CD1c-positive myeloid dendritic cell (primary cell): Measurements from ENCODE around the gene ZNF621.

Source experiments
- DNase-seq: peaks from one replicate; pipeline ENCODE4 v3.0.0-alpha.2; 2016; ENCODE audit errors: extremely low spot score

The ZNF621 gene

DNA sequence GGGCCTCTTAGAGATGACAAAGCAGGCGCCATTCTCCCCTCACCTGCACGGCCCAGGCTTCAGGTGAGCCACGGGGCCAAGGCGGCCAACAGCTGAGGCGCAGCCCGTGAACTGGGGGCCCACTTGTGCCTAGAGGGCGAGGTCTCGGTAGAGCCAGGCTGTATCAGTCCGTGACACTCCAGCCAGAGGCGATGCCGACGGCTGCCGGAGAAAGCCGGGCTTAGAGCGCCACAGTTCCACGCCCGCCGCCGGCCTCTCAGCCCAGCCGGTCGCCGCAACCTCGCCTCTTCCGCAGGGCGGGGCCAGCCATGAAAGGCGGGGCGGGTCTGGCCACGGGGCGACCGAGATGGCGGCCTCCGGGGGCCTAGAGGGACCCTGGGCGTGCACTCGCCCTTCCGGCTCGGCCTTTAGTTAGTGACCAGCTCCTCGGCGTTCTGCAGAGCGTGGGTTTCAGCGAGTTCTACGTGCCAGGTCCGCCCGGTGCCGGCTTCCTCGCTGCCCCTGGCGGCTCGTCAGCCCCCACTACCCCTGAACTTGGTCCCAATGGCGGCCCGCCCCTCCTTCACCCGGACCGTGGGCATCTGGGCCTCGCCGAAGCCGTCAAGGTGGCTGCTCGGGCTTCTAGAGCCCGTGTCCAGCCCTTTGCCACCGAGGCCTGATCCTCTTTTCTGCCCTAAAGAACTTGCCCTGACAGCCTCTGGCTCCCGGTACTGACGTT lies at the start of gene ZNF621:
Gene ZNF621, plus strand, starts transcription at position 393 of the 718 bp plus-strand sequence. CDS start 881 bp downstream, outside the sequence.
- peak; percentile 92 for DNase-seq

DNA sequence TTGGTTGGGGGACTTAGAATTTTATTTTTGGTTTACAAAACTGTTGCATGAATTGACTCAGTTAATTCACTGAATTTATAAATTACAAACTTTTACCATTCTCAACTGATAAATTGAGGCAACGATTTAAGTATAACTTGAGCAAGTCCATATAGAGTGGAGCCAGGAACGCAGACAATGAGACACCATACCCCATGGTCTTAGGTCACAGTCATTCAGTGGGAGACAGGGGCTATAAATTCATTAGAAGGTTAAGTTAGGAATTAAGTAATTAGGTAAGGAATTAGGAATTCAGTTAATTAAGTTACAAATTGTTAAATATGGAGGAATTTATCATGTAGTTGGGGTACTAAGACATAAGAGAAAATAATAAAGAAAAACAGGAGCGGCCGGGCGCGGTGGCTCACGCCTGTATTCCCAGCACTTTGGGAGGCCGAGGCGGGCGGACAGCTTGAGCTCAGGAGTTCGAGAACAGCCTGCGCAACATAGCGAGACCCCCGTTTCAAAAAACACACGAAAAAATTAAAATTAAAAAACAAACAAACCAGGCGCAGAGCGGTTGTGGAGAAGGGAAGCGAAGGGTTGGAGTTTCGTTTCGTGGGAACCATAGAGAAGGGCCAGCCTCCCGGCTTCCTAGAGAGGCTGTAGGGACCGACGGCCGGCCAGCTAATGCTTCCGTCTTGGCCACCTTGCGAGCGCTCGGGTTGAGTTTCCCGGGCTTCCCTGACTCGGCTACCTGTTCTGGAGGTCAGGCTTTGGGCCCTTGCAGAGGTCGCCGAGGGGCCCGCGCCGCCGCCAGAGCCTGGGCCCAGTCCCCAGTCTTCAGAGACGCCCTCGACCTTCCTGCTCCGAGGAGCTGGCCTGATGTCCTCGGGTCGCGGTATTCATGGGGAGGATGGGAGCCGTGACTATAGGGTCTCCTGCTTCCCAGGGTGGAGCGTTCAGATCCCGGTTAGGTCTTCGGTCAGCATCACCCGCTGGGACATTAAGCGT lies 48.0 kb upstream of the ZNF621 start, which contains the start of gene ZNF619:
Gene ZNF619, plus strand, starts transcription at position 645 of the 993 bp plus-strand sequence. CDS start 858 bp downstream, outside the sequence.
- peak; percentile 86 for DNase-seq

DNA sequence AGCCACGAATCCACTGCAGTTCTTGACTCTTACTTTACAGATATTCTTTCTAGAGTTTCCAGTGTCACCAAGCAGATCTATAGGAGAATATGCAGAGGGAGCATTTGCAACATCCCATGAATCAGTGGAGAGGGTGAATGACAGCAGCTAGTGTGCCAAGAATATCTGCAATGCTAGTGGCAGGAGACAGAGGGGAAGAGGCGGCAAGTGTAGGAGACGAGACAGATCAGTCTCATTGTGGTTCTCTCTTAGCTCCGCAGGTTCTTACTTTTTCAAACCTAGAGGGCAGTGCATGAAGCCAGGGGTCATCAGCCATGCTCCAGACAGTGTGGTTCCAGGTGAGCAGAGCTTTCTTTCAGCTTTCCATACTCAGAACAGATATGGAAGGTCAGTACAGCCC lies 47.1 kb upstream of the ZNF621 start:
- no peak for DNase-seq

DNA sequence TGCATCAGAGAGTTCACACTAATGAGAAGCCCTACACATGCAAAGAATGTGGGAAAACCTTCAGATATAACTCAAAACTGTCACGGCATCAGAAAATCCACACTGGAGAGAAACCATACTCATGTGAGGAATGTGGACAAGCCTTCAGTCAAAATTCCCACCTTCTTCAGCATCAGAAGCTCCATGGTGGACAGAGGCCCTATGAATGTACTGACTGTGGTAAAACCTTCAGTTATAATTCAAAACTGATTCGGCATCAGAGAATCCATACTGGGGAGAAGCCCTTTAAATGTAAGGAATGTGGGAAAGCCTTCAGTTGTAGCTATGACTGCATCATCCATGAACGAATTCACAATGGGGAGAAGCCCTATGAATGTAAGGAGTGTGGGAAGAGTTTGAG lies 37.6 kb upstream of the ZNF621 start:
- no peak for DNase-seq

DNA sequence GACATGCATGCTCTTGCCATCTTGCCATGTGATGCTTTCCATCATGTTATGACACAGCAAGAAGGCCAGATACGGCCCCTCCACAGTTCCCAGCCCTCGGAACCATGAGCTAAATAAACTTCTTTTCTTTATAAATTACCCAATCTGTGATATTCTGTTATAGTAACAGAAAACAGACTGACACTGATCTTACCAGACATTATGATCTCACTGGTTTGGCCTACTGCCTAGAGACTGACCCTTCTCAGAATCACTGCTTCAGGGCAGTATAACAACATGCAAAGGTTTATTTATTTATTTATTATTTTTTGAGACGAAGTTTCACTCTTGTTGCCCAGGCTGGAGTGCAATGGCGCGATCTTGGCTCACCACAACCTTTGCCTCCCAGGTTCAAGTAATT lies 33.8 kb upstream of the ZNF621 start:
- no peak for DNase-seq

DNA sequence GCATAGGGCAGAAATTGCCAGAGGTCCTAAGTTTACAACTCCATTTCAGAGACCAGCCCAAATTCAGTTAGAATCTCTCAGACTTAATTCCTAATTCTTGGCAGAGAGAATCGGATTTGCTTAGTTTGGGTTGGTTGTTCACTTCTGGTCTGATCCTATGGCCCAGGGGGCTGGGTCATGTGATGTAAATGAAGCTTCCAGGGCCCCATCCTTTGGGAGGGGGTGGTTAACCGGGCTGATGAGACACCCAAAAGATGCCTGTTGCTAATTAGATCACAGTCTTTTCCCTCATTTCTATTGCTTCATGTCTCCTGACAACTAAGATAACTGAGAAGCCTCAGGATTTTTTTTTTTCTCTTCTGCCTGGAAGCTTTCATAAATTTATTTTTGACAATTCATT lies 30.1 kb upstream of the ZNF621 start:
- DNase-seq: no peak

DNA sequence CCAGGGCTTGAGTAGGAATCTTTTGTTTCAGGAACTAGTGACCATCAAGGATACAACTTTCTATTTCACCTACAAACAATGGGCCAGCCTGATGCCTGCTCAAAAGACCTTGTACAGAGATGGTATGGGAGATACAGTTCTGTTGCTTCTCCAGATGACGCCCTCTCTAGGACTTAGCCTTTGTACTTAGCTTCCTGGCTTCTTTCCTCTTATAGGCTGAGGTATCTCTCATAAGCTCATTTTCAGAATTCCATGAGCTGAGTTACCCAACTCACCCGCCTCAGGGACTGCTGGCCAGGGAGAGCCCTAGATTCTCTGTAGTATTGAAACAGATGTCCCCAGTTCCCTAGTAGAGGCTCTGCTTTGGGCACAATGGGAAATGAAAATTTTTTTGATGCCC lies 27.5 kb upstream of the ZNF621 start:
- DNase-seq: no peak

DNA sequence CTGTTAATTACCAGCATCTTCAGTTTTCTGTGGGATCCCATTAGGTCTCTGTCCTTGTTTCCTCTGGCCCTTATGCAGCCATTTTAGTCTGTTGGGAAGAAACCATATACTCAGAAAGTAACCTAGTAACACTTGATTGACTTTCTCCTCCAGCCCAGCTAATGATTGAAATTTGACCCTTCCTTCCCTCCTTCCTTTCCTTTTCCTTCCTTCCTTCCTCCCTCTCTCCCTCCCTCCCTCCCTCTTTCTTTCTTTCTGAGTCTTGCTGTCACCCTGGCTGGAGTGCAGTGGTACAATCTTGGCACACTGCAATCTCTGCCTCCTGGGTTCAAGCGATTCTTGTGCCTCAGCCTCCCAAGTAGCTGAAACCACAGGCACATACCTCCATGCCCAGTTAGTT lies 24.8 kb upstream of the ZNF621 start:
- DNase-seq: no peak

DNA sequence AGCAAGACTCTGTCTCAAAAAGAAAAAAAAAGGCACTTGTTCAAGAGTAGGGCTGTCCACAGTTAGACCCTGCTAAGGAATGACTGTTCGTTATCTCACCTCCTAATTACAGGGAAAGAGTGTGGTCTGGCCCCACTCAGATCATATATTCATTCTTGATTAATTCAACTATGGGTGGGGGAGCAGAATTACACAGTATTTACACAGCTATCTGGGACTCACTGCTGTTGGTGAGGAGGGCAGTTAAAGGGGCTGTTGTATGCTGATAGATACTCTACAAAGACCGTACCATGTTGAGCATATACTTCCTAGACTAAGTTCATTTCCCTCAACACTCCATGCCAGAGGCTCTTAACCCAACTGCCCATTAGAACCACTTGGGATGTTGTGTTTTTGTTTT lies 22.7 kb upstream of the ZNF621 start:
- no peak for DNase-seq

DNA sequence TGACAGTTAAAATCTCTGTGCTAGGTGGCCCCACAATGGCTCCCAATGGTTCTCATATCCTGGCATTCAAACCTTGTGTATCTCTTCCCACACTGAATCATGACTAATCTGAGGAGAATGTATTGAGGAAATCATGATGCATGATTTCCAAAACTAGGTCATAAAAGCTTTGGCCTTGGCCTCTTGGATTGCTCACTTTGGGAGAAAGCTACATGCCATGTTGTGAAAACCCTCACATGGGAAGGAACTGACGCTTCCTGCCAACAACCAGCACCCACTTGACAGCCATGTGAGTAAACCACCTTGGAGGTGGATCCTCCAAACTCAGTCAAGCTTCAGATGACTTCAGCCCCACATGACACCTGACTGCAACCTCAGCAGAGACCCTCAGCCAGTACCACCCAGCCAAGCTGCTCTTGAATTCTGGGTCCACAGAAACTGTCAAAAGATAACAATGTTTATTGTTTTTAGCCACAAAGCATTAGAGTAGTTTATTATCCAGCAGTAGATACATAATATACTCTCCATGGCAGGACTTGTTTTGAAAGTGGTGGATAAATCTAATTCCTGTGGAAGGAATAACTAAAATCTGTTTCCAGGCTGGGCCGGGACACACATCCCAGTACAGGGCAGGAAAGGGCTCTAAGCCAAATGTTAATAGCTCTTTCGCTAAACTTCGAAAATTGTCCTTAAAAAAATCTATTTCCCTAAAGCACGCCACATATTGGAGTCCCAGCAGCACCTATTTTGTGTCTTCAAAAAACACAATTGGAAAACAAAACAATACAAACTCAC lies 19.9 kb upstream of the ZNF621 start:
- peak; percentile 35 for DNase-seq

DNA sequence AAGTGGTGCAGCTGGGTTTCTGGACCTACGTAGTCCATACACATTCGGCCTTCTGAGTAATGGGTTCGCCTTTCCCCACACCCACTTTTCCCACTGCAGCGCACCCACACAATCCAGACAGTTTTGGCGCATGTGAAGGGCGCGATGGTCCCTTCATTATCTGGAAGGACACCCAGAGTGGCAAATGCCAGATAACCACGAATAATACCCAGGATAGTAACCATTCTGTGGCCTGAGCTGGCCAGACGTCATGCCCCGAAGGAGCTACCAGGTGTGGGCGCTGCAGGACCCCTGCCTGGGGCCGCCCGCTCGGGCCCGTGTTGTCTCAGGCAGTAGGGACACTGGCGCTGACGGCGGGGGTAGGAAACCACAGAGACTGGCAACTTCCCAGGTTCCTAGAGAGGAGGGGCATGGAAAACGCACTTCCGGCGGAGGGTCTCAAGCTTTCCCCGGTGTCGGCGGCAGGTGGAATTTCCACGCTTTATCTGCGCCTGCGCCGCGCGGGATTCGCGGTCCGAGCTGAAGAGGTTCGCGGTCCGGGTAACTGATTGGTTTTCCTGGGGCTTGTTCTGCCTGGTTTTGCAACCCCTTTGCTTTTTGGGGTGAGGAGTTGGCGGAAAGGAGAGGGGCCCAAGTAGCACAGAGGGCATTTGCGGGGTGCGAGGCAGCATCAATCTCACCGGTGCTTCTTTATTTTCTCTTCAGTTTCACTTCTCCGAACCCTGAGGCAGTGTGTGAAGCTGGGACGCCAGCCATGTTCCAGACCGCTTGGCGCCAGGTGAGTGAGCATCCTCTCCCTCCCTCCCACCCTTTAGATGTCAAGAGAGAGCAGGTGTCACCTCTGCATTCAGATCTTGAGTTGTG lies 18.9 kb upstream of the ZNF621 start, which contains the start of gene ZNF620:
Gene ZNF620, plus strand, starts transcription at position 441 of the 864 bp plus-strand sequence. Its CDS starts 314 bp downstream, at position 755.
- DNase-seq: peak; percentile 25

DNA sequence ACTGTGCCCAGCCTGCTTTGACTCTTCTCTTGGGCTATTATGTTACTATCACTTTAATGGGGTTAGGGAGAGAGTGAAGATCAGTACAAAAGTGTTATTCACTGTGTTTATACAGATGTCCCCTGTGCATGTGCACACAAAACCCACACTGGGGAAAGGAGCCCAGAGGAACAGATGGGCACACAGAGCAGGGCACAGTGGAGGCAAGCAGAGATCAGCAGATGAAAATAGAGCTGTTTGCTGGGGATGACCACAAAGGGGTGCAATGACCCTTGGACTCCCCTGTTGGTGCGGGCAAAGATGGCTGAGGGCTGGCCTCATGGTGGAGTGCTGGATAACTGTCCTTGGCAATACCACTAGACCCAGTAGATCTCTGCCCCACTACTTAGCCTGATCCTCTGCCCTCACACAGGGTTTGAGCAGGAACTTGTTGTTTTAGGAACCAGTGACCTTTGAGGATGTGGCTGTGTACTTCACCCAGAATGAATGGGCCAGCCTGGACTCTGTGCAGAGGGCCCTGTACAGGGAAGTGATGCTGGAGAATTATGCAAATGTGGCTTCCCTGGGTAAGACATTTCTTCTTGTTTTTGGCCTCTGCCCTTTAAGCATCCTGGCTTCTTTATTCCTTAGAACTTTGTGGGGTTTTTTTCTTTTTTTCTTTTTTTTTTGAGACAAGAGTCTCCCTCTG lies 13.6 kb upstream of the ZNF621 start:
- peak; percentile 13 for DNase-seq

DNA sequence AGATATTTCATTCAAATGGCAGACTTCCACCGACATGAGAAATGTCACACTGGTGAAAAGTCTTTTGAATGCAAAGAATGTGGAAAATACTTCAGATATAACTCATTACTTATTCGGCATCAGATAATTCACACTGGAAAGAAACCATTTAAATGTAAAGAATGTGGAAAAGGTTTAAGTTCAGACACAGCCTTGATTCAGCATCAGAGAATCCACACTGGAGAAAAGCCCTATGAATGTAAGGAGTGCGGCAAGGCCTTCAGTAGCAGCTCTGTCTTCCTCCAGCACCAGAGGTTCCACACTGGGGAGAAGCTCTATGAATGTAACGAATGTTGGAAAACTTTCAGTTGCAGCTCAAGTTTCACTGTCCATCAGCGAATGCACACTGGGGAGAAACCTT lies 8.6 kb upstream of the ZNF621 start:
- DNase-seq: no peak

DNA sequence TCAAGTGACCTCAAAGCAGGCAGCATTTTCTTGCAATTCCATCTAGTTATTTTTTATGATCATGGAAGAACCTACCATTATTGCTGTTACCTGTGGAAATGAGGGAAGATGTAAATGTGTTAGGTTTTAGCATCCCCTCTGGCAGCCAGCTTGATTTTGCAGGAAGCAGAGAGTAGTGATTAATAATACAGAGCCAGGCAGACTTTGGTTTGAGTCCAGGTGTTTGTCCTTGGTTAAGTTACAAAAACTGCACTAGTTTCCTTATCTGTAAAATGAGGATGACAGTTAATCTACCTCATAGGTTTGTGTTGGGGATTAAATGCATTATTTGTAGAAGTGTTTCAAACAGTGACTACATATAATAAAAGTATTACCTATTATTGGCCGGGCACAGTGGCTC lies 6.7 kb upstream of the ZNF621 start:
- DNase-seq: no peak

DNA sequence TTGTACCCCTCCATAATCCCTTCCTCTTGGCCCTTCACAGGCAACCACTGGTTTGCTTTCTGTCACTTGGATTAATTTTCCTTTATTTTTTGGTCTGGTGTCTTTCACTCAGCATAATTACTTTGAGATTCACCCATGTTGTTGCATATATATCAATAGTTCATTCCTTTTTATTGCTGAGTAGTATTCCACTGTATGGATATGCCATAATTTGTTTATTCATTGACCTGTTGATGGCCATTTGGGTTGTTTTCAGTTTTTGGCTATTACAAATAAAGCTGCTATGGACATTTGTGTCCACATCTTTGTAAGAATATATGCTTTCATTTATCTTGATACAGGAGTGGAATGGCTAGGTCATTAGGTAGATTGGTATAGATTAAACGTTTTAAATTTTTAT lies 5.9 kb upstream of the ZNF621 start:
- DNase-seq: no peak

DNA sequence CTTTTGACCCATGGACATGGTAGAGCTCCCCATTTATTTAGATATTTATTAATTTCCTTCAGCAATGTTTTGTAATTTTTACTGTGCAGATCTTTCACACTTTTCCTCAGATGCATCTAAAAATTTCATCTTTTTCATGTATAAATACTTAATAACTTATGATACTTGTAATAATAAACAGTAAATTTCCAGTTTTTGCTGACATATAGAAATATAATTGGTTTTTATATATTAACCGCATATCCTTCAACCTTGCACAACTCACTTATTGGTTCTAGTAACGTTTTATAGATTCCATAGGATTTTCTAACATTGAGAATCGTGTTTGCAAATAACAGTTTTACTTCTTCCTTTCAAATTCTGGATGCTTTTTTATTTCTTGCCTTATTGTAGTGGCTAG lies 3.5 kb upstream of the ZNF621 start:
- no peak for DNase-seq

DNA sequence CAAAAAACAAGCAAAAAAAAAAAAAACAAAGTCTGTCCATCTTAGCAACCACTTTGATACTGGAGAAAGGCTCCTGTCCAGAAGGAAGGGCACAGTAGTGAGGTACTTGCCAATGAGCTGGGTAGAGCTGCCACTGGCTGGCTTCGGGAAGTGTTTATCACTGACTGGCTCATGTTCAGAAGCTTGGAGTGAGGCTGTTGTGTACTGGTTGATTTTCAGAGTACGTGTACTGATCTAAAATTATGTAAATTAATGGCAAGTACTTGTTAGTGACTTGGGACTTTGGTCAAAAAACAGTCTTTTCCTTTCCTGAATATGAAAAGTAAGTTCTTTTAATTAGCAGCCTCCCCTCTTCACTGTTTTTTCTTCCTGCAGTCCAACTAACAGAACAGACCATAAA lies 979 bp upstream of the ZNF621 start:
- no peak for DNase-seq

DNA sequence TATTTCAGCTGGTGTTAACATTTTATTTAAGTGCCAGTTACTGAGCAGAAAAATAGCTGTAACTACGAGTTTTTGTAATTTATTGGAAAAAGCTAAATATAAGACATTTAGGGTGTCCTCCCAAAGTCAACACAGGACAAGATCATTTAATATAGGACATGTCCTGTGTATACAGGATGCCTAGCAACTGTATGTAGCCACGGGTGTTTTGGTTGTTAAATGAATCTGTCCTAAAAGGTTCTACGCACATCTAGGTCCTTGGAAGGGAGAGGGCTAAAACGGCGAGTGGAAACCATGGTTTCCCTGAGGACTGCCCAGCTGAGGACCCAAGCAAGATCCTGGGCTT lies 565 bp upstream of the ZNF621 start:
- no peak for DNase-seq

DNA sequence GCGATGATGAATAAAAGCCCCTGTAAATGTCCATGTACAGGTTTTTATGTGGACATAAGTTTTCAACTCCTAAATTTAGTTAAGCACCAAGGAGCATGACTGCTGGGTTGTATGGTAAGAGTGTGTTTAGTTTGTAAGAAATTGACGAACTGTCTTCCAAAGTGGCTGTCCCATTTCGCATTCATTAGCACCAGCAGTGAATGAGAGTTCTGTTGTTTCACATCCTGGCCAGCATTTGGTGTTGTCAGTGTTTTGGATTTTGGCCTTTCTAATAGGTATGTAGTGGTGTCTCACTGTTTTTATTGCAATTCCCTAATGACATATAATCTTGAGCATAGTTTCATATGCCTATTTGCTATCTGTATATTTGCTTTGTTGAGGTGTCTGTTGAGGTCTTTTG lies 3.7 kb downstream of the ZNF621 start:
- no peak for DNase-seq

DNA sequence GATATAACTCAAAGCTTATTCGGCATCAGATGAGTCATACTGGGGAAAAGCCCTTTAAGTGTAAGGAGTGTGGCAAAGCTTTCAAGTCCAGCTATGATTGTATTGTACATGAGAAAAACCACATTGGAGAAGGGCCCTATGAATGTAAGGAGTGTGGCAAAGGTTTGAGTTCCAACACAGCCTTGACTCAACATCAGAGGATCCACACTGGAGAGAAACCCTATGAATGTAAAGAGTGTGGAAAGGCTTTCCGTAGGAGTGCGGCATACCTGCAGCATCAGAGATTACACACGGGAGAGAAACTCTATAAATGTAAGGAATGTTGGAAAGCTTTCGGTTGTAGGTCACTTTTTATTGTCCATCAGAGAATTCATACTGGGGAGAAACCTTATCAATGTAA lies 7.5 kb downstream of the ZNF621 start:
- DNase-seq: no peak
